ENCODE data around the gene KMT2D. TPM values are rescaled to one million over a fixed set of nuclear protein-coding genes. Genes with fewer than 3 reads are reported as not detected.

KMT2D gene
- total RNA-seq, 1 donor from 2014 or later, result 38.8 TPM

GRCh38 chr12:49088932-49089330 is 28.3 kb upstream of the KMT2D start:
- DNase-seq (ENCODE audit: extremely low spot score in 2 of 2), result no peak
- intact Hi-C loops (cut with DNase I), result loop anchor here (2.0 kb wide), 1 partner anchor 32 kb away; no protein-coding TSS in a partner anchor
- Histone ChIP-seq H3K9me3 (no peaks in the 10 kb centered on the region), H3K4me1 (peaks cover 47% of the 10 kb centered on the region), H3K27ac (no peak overlapping the region), H3K27me3 (no peaks in the 10 kb centered on the region), H3K4me3 (no peak overlapping the region), H3K36me3 (no peaks in the 10 kb centered on the region)
- no peak for TF ChIP-seq POLR2A (IDR thresholded peaks at IDR 0.05)
- TF ChIP-seq POLR2AphosphoS5 (IDR thresholded peaks at IDR 0.05; ENCODE audit: insufficient read depth in 1 of 2, low read depth in 1 of 2), result no peak
- TF ChIP-seq CTCF (IDR thresholded peaks at IDR 0.05), result no peak

GRCh38 chr12:49088150-49088931 is 27.7 kb upstream of the KMT2D start:
- no peaks in the 10 kb centered on the region for H3K36me3 ChIP-seq
- intact Hi-C loops (cut with DNase I), result loop anchor here (2.0 kb wide), 1 partner anchor 32 kb away; no protein-coding TSS in a partner anchor
- peak overlapping the region in 1 of 2 donors; percentile 31 for H3K4me3 ChIP-seq
- no peaks in the 10 kb centered on the region for H3K27me3 ChIP-seq
- H3K9me3 ChIP-seq, result no peaks in the 10 kb centered on the region
- DNase-seq (ENCODE audit: extremely low spot score in 2 of 2), result peak in 1 of 2 donors; percentile 92
- TF ChIP-seq POLR2A (IDR thresholded peaks at IDR 0.05), result no peak
- TF ChIP-seq POLR2AphosphoS5 (IDR thresholded peaks at IDR 0.05; ENCODE audit: insufficient read depth in 1 of 2, low read depth in 1 of 2), result peak in 1 of 2 donors; percentile 76
- TF ChIP-seq CTCF (IDR thresholded peaks at IDR 0.05), result peak; percentile 66 to 84 (median 80)
- peak overlapping the region; percentile 11 for H3K27ac ChIP-seq
- H3K4me1 ChIP-seq, result peaks cover 41% of the 10 kb centered on the region

GRCh38 chr12:49086116-49086515 is 25.5 kb upstream of the KMT2D start:
- Histone ChIP-seq H3K27me3 (no peaks in the 10 kb centered on the region), H3K36me3 (no peaks in the 10 kb centered on the region), H3K27ac (no peak overlapping the region), H3K9me3 (no peaks in the 10 kb centered on the region), H3K4me3 (no peak overlapping the region), H3K4me1 (peaks cover 24% of the 10 kb centered on the region)
- no peak for DNase-seq (ENCODE audit: extremely low spot score in 2 of 2)
- TF ChIP-seq CTCF (IDR thresholded peaks at IDR 0.05) (no peak), POLR2AphosphoS5 (IDR thresholded peaks at IDR 0.05; ENCODE audit: insufficient read depth in 1 of 2, low read depth in 1 of 2) (no peak), POLR2A (IDR thresholded peaks at IDR 0.05) (no peak)
- intact Hi-C loops (cut with DNase I), result no loop called here

- DNase-seq (ENCODE audit: extremely low spot score in 2 of 2), result no peak
- Histone ChIP-seq H3K27me3 (no peaks in the 10 kb centered on the region), H3K4me1 (peaks cover 8% of the 10 kb centered on the region), H3K27ac (no peak overlapping the region), H3K9me3 (no peaks in the 10 kb centered on the region), H3K4me3 (no peak overlapping the region), H3K36me3 (no peaks in the 10 kb centered on the region)
- no peak for TF ChIP-seq CTCF (IDR thresholded peaks at IDR 0.05)
- TF ChIP-seq POLR2A (IDR thresholded peaks at IDR 0.05), result no peak
- TF ChIP-seq POLR2AphosphoS5 (IDR thresholded peaks at IDR 0.05; ENCODE audit: insufficient read depth in 1 of 2, low read depth in 1 of 2), result no peak
- intact Hi-C loops (cut with DNase I), result no loop called here
Observed at GRCh38 chr12:49084438-49084837, 23.8 kb upstream of the KMT2D start.

- no peak for DNase-seq (ENCODE audit: extremely low spot score in 2 of 2)
- Histone ChIP-seq H3K27me3 (no peaks in the 10 kb centered on the region), H3K36me3 (no peaks in the 10 kb centered on the region), H3K4me3 (no peak overlapping the region), H3K9me3 (no peaks in the 10 kb centered on the region), H3K27ac (no peak overlapping the region), H3K4me1 (no peaks in the 10 kb centered on the region)
- intact Hi-C loops (cut with DNase I), result no loop called here
- TF ChIP-seq CTCF (IDR thresholded peaks at IDR 0.05) (no peak), POLR2AphosphoS5 (IDR thresholded peaks at IDR 0.05; ENCODE audit: insufficient read depth in 1 of 2, low read depth in 1 of 2) (no peak), POLR2A (IDR thresholded peaks at IDR 0.05) (no peak)
Observed at GRCh38 chr12:49079793-49080192, 19.2 kb upstream of the KMT2D start.
